NCI-H748 (cell line): Measurements from ENCODE around the gene LIFR.

Experiments used
- DNase-seq: peaks from one replicate; lab custom pipeline; 2025; ENCODE audit not compliant: unreplicated experiment; lab: John Stamatoyannopoulos, UW

The LIFR gene

GRCh38 chr5:38548064-38548759, 8.2 kb downstream of the LIFR start:
- no peak for DNase-seq

GRCh38 chr5:38547257-38547656, 9.2 kb downstream of the LIFR start:
- DNase-seq = no peak

GRCh38 chr5:38546691-38547146, 9.7 kb downstream of the LIFR start:
- DNase-seq = no peak

GRCh38 chr5:38543886-38544285, 12.6 kb downstream of the LIFR start:
- no peak for DNase-seq

- no peak for DNase-seq
These were observed 13.4 kb downstream of the LIFR start for GRCh38 chr5:38543074-38543473.

GRCh38 chr5:38541174-38541725, 15.2 kb downstream of the LIFR start:
- peak; percentile 93 for DNase-seq

GRCh38 chr5:38540314-38540713, 16.1 kb downstream of the LIFR start:
- DNase-seq = peak; percentile 99

GRCh38 chr5:38538161-38538560, 18.3 kb downstream of the LIFR start:
- no peak for DNase-seq

- no peak for DNase-seq
These were observed 18.9 kb downstream of the LIFR start for GRCh38 chr5:38537505-38537904.

- no peak for DNase-seq
These were observed 19.5 kb downstream of the LIFR start for GRCh38 chr5:38536968-38537367.

GRCh38 chr5:38535845-38536244, 20.6 kb downstream of the LIFR start:
- no peak for DNase-seq

GRCh38 chr5:38535248-38535750, 21.1 kb downstream of the LIFR start:
- DNase-seq = peak; percentile 53

- DNase-seq = no peak
These were observed 22.3 kb downstream of the LIFR start for GRCh38 chr5:38534156-38534453.

- no peak for DNase-seq
These were observed 22.9 kb downstream of the LIFR start for GRCh38 chr5:38533286-38534155.

- no peak for DNase-seq
These were observed 24.2 kb downstream of the LIFR start for GRCh38 chr5:38532165-38532669.

- DNase-seq = no peak
These were observed 24.9 kb downstream of the LIFR start for GRCh38 chr5:38531518-38531917.

- DNase-seq = no peak
These were observed 26.3 kb downstream of the LIFR start for GRCh38 chr5:38529955-38530646.

GRCh38 chr5:38528162-38528703, 28.2 kb downstream of the LIFR start:
- DNase-seq = no peak

GRCh38 chr5:38527475-38527874, 29.0 kb downstream of the LIFR start:
- no peak for DNase-seq

GRCh38 chr5:38524022-38524421, 32.4 kb downstream of the LIFR start:
- DNase-seq = no peak

GRCh38 chr5:38519476-38519875, 37.0 kb downstream of the LIFR start:
- DNase-seq = no peak
